HEK293T (cell line): ENCODE results near the gene ECE2.

Experiments
- CTCF ChIA-PET: fragments of 350-600 bp; formaldehyde crosslinking; extraction: SDS; loops from one replicate; lab custom pipeline; 2021; ENCODE audit warnings: antibody characterized with exemption, inconsistent platforms; lab: Yijun Ruan, JAX
- POLR2A ChIA-PET: fragments of 350-600 bp; formaldehyde crosslinking; extraction: SDS; loops from one replicate; lab custom pipeline; 2020; ENCODE audit warnings: antibody characterized with exemption, inconsistent platforms; lab: Yijun Ruan, JAX
- DNase-seq: peaks from one replicate; pipeline ENCODE4 v3.0.0; 2012; ENCODE audit warnings: mixed read lengths; ENCODE audit errors: extremely low spot score
- ARNT ChIP-seq: fragments of 450-650 bp; IDR thresholded peaks from 2 replicates; pipeline ENCODE4 v1.6.1; 2017; ENCODE audit warnings: mild to moderate bottlenecking
- BHLHE40 ChIP-seq: fragments of 450-650 bp; IDR thresholded peaks from 2 replicates; pipeline ENCODE4 v1.6.1; 2016; ENCODE audit warnings: mild to moderate bottlenecking, moderate library complexity, borderline replicate concordance
- CTBP1 ChIP-seq: fragments of 450-650 bp; IDR thresholded peaks from 2 replicates; pipeline ENCODE4 v1.6.1; 2016; ENCODE audit warnings: borderline replicate concordance
- ELF4 ChIP-seq: fragments of 450-650 bp; IDR thresholded peaks from 2 replicates; pipeline ENCODE4 v1.6.1; 2017; ENCODE audit warnings: antibody characterized with exemption
- FOXA1 ChIP-seq: fragments of 450-650 bp; IDR thresholded peaks from 2 replicates; pipeline ENCODE4 v1.6.1; 2016; ENCODE audit warnings: mild to moderate bottlenecking
- FOXK2 ChIP-seq: fragments of 450-650 bp; IDR thresholded peaks from 2 replicates; pipeline ENCODE4 v1.6.1; 2016; ENCODE audit warnings: mild to moderate bottlenecking
- FOXM1 ChIP-seq: fragments of 450-650 bp; IDR thresholded peaks from 2 replicates; pipeline ENCODE4 v1.6.1; 2017; ENCODE audit warnings: mild to moderate bottlenecking, borderline replicate concordance
- HDGF ChIP-seq: fragments of 450-650 bp; IDR thresholded peaks from 2 replicates; pipeline ENCODE4 v1.6.1; 2017; ENCODE audit warnings: antibody characterized with exemption, borderline replicate concordance
- L3MBTL2 ChIP-seq: fragments of 450-650 bp; conservative IDR thresholded peaks from 2 replicates; pipeline ENCODE4 v1.6.1; 2016; ENCODE audit warnings: mild to moderate bottlenecking
- LEF1 ChIP-seq: fragments of 450-650 bp; IDR thresholded peaks from 2 replicates; pipeline ENCODE4 v1.6.1; 2017; ENCODE audit warnings: mild to moderate bottlenecking, borderline replicate concordance
- NFRKB ChIP-seq: fragments of 450-650 bp; IDR thresholded peaks from 2 replicates; pipeline ENCODE4 v1.6.1; 2016; ENCODE audit warnings: mild to moderate bottlenecking, moderate library complexity
- SP1 ChIP-seq: fragments of 450-650 bp; IDR thresholded peaks from 2 replicates; pipeline ENCODE4 v1.6.1; 2017
- SUZ12 ChIP-seq: fragments of 450-650 bp; IDR thresholded peaks from 2 replicates; pipeline ENCODE4 v1.6.1; 2016; ENCODE audit warnings: mild to moderate bottlenecking
- TARDBP ChIP-seq: fragments of 450-650 bp; IDR thresholded peaks from 2 replicates; pipeline ENCODE4 v1.6.1; 2016
- ZNF384 ChIP-seq: fragments of 450-650 bp; IDR thresholded peaks from 2 replicates; pipeline ENCODE4 v1.6.1; 2016
- TF ChIP-seq, protein P1 (sequence below): fragments of 450-650 bp; IDR thresholded peaks from 2 replicates; pipeline ENCODE4 v1.6.1; 2016

Gene ECE2

DNA sequence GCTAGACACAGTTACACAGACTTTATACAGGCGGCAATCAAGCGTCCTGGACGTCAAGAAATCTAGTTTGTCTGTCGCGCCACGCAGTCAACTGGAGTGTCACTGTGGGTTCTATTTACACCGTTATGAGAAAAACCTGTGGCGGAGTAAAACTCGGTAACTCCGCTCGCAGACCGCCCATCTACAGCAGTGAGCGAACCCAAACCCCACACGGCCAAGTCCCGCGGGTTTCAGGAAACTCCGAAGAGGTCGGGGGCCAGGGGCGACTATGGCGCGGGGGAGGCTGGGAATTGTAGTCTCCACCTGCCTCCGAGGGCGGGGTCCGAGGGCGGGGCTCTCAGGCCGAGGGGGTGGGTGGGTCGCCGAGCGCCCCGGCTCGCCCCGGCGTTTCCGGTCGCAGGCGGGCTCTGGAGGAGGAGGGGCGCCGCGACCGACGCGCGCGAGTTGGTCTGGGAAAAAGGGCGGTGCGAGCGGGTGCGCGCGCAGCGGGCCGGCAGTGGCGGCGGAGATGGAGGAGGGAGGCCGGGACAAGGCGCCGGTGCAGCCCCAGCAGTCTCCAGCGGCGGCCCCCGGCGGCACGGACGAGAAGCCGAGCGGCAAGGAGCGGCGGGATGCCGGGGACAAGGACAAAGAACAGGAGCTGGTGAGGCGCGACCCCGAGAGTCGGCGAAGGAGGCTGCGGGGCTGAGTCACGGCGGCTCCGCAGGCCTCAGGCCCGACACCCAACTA lies 23.1 kb downstream of the ECE2 start, which contains the start of gene PSMD2:
Gene PSMD2, plus strand, starts transcription at position 483 of the 729 bp plus-strand sequence. Its CDS starts 26 bp downstream, at position 509.
- ChIA-PET POLR2A (interaction anchor here (0.6 to 1.0 kb wide), 3 partner anchors 13 to 62 kb away, joined by 3 read pairs; partner anchors contain the start of genes CLCN2 and POLR2H), CTCF (no interaction called here)

DNA sequence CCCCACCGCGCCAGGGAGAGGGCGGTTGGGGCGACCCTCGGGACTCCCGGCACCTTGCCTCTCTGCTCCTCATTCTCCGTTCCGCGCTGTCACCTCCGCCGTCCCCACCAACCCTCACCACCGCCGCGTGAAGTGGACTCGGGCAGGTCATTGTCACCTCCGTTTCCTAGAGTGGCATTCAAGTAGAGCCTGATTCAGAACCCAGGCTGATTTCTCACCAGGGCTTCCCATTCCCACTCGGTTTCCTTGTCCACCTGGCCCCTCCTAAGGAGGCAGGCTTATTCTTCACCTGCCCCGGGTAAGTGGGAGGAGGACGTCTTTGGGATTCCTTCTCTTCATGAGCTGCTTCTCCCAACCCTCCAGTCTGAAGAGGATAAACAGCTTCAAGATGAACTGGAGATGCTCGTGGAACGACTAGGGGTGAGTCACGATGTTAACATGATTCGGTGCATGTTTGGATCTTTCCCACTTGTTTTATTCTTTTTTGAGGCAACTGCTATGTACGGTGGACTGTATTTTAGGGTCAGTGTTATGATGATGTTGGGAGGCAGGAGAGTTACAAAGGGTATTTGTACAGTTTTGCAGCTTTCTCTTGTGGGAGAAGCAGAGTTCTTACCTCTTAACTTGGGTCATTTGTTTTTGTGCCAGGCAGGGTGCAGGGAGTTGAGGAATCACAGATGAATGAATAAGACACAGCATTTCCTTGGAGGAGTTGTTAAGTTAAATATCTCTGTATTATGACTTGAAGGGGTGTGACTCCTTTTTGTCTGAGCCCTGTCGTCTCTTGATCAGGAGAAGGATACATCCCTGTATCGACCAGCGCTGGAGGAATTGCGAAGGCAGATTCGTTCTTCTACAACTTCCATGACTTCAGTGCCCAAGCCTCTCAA lies 23.9 kb downstream of the ECE2 start:
- TF ChIP-seq SUZ12 (no peak), L3MBTL2 (no peak), FOXA1 (no peak), FOXK2 (no peak), FOXM1 (no peak), NFRKB (no peak), ELF4 (no peak), SP1 (no peak), ZNF384 (no peak)
- TF ChIP-seq, protein P1, sequence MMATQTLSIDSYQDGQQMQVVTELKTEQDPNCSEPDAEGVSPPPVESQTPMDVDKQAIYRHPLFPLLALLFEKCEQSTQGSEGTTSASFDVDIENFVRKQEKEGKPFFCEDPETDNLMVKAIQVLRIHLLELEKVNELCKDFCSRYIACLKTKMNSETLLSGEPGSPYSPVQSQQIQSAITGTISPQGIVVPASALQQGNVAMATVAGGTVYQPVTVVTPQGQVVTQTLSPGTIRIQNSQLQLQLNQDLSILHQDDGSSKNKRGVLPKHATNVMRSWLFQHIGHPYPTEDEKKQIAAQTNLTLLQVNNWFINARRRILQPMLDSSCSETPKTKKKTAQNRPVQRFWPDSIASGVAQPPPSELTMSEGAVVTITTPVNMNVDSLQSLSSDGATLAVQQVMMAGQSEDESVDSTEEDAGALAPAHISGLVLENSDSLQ, result no peak
- POLR2A ChIA-PET, result interaction anchor here (0.6 to 1.0 kb wide), 3 partner anchors 12 to 61 kb away, joined by 3 read pairs; partner anchors contain the start of genes CLCN2 and POLR2H
- DNase-seq, result no peak
- CTCF ChIA-PET, result no interaction called here

More for the DNA sequence above, 23.1 kb downstream of the ECE2 start, which contains the start of gene PSMD2:
- TF ChIP-seq SP1 (no peak), SUZ12 (no peak), ZNF384 (no peak), ELF4 (no peak), ARNT (no peak), HDGF (no peak), CTBP1 (no peak), FOXA1 (no peak), FOXK2 (no peak), BHLHE40 (no peak), FOXM1 (no peak), L3MBTL2 (no peak), TARDBP (no peak), NFRKB (no peak)
- TF ChIP-seq, protein P1, result no peak
- peak; percentile 95 for DNase-seq

DNA sequence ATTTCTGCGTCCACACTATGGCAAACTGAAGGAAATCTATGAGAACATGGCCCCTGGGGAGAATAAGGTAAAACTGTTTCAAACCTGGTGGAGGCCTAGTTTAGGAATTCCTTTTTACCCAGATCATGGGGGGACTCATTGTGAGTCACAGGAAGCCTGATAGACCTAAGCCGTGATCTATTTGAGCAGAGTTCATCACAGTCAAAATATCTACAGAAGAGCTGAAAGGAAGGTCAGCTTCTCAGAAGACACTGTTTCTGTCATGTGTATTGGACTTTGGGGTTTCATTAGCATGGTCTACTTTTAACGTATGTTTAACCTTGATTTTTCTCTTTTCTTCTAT lies 24.5 kb downstream of the ECE2 start:
- ChIA-PET POLR2A (no interaction called here), CTCF (no interaction called here)
- TF ChIP-seq L3MBTL2 (no peak), SP1 (no peak)
- DNase-seq, result no peak

DNA sequence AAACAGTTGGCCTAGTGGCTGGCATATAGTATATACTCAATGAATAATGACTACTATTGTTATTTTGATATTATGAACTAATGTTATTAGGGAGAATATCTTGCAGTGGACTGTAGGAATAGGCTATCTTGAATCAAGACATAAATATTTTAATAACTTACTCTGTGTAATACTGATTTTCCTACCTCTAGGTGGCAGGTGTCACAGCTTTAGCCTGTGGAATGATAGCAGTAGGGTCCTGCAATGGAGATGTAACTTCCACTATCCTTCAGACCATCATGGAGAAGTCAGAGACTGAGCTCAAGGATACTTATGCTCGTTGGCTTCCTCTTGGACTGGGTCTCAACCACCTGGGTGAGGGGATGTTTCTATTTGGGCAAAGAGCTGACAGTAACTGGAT lies 29.8 kb downstream of the ECE2 start:
- no peak for DNase-seq
- TF ChIP-seq CTBP1 (no peak), BHLHE40 (no peak), FOXK2 (no peak), ARNT (no peak), FOXA1 (no peak), NFRKB (no peak), ELF4 (no peak), SUZ12 (no peak), ZNF384 (no peak), HDGF (no peak), FOXM1 (no peak)
- CTCF ChIA-PET, result no interaction called here
- POLR2A ChIA-PET, result no interaction called here

DNA sequence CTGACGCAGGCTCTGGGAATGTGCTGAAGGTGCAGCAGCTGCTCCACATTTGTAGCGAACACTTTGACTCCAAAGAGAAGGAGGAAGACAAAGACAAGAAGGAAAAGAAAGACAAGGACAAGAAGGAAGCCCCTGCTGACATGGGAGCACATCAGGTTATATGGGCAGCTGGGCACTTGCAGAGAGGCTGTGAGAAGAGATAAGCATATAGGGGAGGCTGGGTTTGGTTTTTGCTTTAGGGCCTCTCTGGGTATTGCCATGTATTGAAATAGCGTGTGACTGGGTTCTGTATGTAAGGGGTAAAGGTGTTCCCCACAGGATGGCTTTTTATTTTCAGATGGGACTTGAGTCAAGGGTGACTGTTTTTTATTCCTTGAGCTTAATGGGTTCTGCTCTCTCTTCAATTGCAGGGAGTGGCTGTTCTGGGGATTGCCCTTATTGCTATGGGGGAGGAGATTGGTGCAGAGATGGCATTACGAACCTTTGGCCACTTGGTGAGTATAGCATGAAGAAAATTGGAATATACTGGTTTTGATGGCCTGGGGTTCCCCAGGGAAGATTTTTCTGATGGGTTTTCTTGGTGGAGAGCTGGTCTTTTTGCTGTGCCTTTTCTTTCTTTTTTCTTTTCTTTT lies 30.6 kb downstream of the ECE2 start:
- POLR2A ChIA-PET, result no interaction called here
- no peak for TF ChIP-seq ARNT
- no peak for TF ChIP-seq NFRKB
- TF ChIP-seq BHLHE40, result no peak
- TF ChIP-seq CTBP1, result no peak
- no peak for TF ChIP-seq SP1
- CTCF ChIA-PET, result no interaction called here
- no peak for DNase-seq

DNA sequence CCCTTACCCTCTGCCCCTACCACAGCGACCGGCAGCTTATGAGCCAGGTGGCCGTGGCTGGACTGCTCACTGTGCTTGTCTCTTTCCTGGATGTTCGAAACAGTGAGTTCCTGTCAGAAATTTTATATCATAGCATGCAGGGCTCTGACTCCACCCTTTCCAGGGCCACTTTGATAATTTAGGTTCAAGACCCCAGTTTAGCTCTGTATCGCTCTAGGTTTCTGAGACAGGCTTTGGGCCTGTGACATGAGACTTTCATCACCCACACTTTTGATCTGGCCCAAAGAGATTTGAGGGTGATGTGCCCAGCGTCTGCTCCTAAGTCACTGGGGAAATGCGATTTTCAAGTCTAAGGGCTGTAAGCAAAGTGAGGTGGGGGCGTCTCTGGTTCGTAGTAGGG lies 32.1 kb downstream of the ECE2 start:
- ChIA-PET CTCF (no interaction called here), POLR2A (no interaction called here)
- no peak for DNase-seq
- TF ChIP-seq SP1 (no peak), ZNF384 (no peak), BHLHE40 (no peak), FOXA1 (no peak)

DNA sequence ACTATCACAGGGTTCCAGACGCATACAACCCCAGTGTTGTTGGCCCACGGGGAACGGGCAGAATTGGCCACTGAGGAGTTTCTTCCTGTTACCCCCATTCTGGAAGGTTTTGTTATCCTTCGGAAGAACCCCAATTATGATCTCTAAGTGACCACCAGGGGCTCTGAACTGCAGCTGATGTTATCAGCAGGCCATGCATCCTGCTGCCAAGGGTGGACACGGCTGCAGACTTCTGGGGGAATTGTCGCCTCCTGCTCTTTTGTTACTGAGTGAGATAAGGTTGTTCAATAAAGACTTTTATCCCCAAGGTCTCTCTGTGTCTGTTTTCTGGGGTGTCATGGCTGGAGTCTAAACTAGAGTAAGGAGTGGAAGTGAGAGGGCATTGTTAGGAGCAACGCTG lies 32.9 kb downstream of the ECE2 start:
- ChIA-PET CTCF (no interaction called here), POLR2A (no interaction called here)
- no peak for TF ChIP-seq LEF1
- no peak for TF ChIP-seq HDGF
- DNase-seq, result no peak
